ENCODE data around the gene ACACA. TPM values are rescaled to one million over a fixed set of nuclear protein-coding genes. Genes with fewer than 3 reads are reported as not detected.
A peak's percentile ranks its signal among the peaks of the same experiment; 100 is the strongest.
"Not testable (repeated sequence)": the region's sequence is repeated elsewhere in the genome, so short reads cannot be mapped to it uniquely, and the experiment has no call there.

Gene ACACA
- total RNA-seq, 2 experiments from 2014 or later: 38.7 TPM

DNA sequence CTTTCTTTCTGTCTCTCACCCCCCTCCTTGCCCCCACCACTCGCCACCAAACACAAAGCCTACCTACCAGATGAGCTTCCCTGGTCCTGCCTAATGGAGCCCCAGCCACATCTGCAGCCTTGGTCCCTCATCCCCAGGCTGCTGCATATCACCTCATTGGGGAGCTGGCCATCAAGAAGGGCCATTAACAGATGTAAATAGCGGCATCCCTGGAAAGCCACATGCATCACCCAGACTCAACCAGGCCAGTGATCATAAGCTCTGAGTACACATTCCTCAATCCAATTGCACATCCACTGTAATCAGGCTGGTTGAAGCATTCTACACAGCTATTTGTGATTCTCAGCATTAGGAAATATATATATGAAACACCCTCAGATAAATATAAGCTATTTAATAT lies 242.6 kb downstream of the ACACA start:
- ChIA-PET CTCF (interaction anchor here (0.6 to 1.0 kb wide), 2 partner anchors 11 to 96 kb away, joined by 4 to 5 read pairs; no protein-coding TSS in a partner anchor), POLR2A (no interaction called here)
- H3K27me3 Mint-ChIP-seq: no peaks in the 10 kb centered on the region
- H3K4me3 Mint-ChIP-seq: no peak overlapping the region
- H3K4me1 Mint-ChIP-seq: no peaks in the 10 kb centered on the region
- H3K36me3 Mint-ChIP-seq (ENCODE audit: low read depth): peaks cover 9% of the 10 kb centered on the region
- H3K9me3 Mint-ChIP-seq: no peaks in the 10 kb centered on the region
- H3K27ac Mint-ChIP-seq: no peak overlapping the region
- DNase-seq: no peak

DNA sequence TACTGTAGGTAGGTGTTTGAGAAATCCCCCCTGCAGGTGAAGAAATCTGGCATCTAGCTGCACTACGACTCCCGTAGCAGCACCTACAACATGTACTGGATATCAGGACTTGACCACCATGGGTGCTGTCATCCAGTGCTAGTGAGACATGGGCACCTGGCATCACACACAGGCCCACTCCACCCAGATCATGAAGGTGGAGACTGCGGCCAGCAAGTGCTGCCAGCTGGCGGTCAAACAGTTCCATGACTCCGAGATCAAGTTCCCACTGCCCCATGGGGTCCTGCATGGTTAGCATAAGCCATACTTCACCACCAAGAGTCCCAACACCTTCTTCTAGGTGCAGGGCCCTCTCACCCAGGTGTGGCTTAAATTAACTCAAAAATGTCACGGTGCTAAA lies 243.8 kb downstream of the ACACA start:
- peaks cover 9% of the 10 kb centered on the region for H3K36me3 Mint-ChIP-seq (ENCODE audit: low read depth)
- no peaks in the 10 kb centered on the region for H3K4me1 Mint-ChIP-seq
- CTCF ChIA-PET: interaction anchor here (0.6 kb wide), 1 partner anchor 12 kb away, joined by 4 read pairs; no protein-coding TSS in a partner anchor
- H3K9me3 Mint-ChIP-seq: no peaks in the 10 kb centered on the region
- H3K4me3 Mint-ChIP-seq: no peak overlapping the region
- no peak overlapping the region for H3K27ac Mint-ChIP-seq
- no peak for DNase-seq
- H3K27me3 Mint-ChIP-seq: no peaks in the 10 kb centered on the region
- POLR2A ChIA-PET: no interaction called here

GRCh38 chr17:37160944-37161343 lies 245.7 kb downstream of the ACACA start:
- Mint-ChIP-seq H3K36me3 (ENCODE audit: low read depth) (peaks cover 9% of the 10 kb centered on the region), H3K27me3 (no peaks in the 10 kb centered on the region), H3K4me3 (no peak overlapping the region), H3K9me3 (no peaks in the 10 kb centered on the region), H3K27ac (no peak overlapping the region), H3K4me1 (no peaks in the 10 kb centered on the region)
- ChIA-PET POLR2A (no interaction called here), CTCF (interaction anchor here (0.8 kb wide), 1 partner anchor 16 kb away, joined by 3 read pairs; no protein-coding TSS in a partner anchor)
- DNase-seq: no peak

DNA sequence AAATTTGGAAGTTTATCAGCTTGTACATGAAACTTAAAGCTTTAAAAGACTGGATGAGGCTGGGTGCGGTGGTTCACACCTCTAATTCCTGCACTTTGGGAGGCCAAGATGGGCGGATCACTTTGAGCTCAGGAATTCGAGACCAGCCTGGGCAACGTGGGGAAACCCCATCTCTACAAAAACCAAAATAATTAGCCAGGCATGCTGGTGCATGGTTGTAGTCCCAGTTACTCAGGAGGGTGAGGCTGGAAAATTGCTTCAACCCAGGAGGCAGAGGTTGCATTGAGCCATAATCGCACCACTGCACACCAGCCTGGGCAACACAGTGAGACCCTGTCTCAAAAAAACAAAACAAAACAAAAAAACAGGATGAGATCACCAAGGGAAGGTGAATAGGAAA lies 248.3 kb downstream of the ACACA start:
- CTCF ChIA-PET: interaction anchor here (0.7 kb wide), 1 partner anchor 37 kb away, joined by 3 read pairs; no protein-coding TSS in a partner anchor
- Mint-ChIP-seq H3K36me3 (ENCODE audit: low read depth) (peaks cover 9% of the 10 kb centered on the region), H3K4me1 (no peaks in the 10 kb centered on the region)

GRCh38 chr17:37148156-37148555 lies 258.5 kb downstream of the ACACA start:
- H3K4me1 Mint-ChIP-seq: peaks cover 27% of the 10 kb centered on the region
- no peak for DNase-seq
- ChIA-PET POLR2A (no interaction called here), CTCF (no interaction called here)
- H3K27me3 Mint-ChIP-seq: no peaks in the 10 kb centered on the region
- no peak overlapping the region for H3K4me3 Mint-ChIP-seq
- no peaks in the 10 kb centered on the region for H3K9me3 Mint-ChIP-seq
- no peak overlapping the region for H3K27ac Mint-ChIP-seq
- peaks cover 8% of the 10 kb centered on the region for H3K36me3 Mint-ChIP-seq (ENCODE audit: low read depth)

More for the DNA sequence above, 248.3 kb downstream of the ACACA start:
- H3K4me3 Mint-ChIP-seq: no peak overlapping the region
- H3K9me3 Mint-ChIP-seq: no peaks in the 10 kb centered on the region
- POLR2A ChIA-PET: no interaction called here
- DNase-seq: no peak
- no peak overlapping the region for H3K27ac Mint-ChIP-seq
- H3K27me3 Mint-ChIP-seq: no peaks in the 10 kb centered on the region

DNA sequence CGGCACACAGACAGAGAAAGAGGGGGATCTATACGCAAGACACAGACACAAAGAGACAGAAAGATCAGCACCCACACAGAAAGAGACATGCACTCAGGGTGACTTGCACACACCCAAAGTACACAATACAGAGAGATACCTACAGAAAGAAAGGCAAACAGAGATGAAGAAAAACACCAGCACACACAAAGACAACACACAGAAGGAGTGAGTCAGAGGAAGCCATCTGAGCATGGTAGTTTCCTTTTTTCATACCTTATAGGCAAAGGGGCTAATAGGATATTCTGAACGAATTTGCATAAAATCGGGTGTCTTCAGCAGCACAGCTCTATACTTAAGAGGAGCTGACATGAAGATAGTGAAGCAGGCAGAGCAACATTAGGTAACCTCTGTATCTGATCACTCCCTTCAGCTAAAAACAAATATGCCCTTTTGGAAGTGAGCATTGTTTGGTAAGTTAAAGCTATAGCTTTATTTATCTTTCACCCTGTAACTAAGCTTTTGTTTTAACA lies 259.3 kb downstream of the ACACA start:
- Mint-ChIP-seq H3K4me1 (peaks cover 27% of the 10 kb centered on the region), H3K27ac (peak overlapping the region; percentile 63), H3K27me3 (no peaks in the 10 kb centered on the region), H3K36me3 (ENCODE audit: low read depth) (peaks cover 11% of the 10 kb centered on the region), H3K9me3 (no peaks in the 10 kb centered on the region), H3K4me3 (peak overlapping the region; percentile 4)
- ChIA-PET POLR2A (no interaction called here), CTCF (no interaction called here)
- DNase-seq: peak; percentile 16

DNA sequence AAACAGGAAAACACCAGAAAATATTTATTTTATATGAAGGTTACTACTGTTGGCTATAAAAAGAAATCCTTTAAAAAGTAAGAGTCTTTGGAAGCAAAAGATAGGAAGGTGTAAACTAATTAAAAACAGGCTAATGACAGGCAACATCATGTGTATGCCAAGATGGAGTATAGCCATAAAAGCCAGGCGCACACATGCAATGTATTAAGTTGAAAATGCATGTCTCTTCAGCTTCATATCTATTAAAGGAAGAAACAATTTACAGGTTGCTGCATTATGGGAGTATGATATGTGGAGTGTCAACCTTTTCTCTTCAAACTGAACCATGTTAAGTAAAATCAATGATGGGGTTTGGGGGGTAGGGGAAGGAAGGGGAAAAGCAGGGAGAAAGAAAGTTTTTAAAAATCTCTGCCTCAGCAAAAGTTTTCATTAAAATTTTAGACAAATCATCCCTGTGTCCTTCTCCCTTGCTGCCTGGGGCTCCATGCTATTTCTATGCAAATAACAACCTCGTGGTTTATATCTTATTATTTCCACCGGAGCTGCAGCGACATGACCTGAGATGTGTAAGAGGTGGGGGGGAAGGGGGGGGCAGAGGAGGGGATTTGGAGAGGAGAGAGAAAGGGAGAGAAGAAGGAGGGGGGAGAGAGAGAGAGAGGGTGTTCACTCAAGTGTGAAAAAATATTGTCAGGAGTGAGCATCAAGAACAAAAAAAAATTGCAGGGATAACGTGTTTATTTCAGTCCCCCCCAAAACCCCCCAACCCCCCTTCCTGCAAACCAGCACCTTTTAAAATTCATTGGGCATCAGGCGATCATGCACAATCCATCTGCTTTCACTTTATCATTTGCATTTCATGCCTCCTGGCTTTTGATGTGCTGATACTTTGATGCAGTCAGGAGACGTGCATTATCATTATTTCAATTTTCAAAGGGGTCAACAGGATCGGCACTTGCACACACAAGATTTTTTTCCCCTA lies 260.3 kb downstream of the ACACA start:
- peak overlapping the region; percentile 9 for H3K4me3 Mint-ChIP-seq
- peak overlapping the region; percentile 63 for H3K27ac Mint-ChIP-seq
- no peak for DNase-seq
- POLR2A ChIA-PET: no interaction called here
- H3K36me3 Mint-ChIP-seq (ENCODE audit: low read depth): peaks cover 15% of the 10 kb centered on the region
- CTCF ChIA-PET: no interaction called here
- H3K4me1 Mint-ChIP-seq: peaks cover 27% of the 10 kb centered on the region
- H3K27me3 Mint-ChIP-seq: no peaks in the 10 kb centered on the region
- no peaks in the 10 kb centered on the region for H3K9me3 Mint-ChIP-seq

GRCh38 chr17:37144075-37144701 lies 262.4 kb downstream of the ACACA start:
- Mint-ChIP-seq H3K4me3 (no peak overlapping the region), H3K27ac (no peak overlapping the region), H3K36me3 (ENCODE audit: low read depth) (peaks cover 12% of the 10 kb centered on the region), H3K27me3 (no peaks in the 10 kb centered on the region), H3K4me1 (peaks cover 27% of the 10 kb centered on the region), H3K9me3 (no peaks in the 10 kb centered on the region)
- no peak for DNase-seq
- POLR2A ChIA-PET: interaction anchor here (0.6 kb wide), 1 partner anchor 118 kb away, joined by 4 read pairs; no protein-coding TSS in a partner anchor
- CTCF ChIA-PET: interaction anchor here (0.6 kb wide), 1 partner anchor 473 kb away, joined by 4 read pairs; no protein-coding TSS in a partner anchor

- CTCF ChIA-PET; H3K27me3 Mint-ChIP-seq; H3K36me3 Mint-ChIP-seq (ENCODE audit: low read depth); H3K4me3 Mint-ChIP-seq; DNase-seq; H3K9me3 Mint-ChIP-seq; H3K27ac Mint-ChIP-seq: not testable (repeated sequence)
- POLR2A ChIA-PET: interaction anchor here (0.6 kb wide), 1 partner anchor 117 kb away, joined by 4 read pairs; no protein-coding TSS in a partner anchor
- H3K4me1 Mint-ChIP-seq: peaks cover 27% of the 10 kb centered on the region
These were observed 263.1 kb downstream of the ACACA start for GRCh38 chr17:37143558-37143957.

DNA sequence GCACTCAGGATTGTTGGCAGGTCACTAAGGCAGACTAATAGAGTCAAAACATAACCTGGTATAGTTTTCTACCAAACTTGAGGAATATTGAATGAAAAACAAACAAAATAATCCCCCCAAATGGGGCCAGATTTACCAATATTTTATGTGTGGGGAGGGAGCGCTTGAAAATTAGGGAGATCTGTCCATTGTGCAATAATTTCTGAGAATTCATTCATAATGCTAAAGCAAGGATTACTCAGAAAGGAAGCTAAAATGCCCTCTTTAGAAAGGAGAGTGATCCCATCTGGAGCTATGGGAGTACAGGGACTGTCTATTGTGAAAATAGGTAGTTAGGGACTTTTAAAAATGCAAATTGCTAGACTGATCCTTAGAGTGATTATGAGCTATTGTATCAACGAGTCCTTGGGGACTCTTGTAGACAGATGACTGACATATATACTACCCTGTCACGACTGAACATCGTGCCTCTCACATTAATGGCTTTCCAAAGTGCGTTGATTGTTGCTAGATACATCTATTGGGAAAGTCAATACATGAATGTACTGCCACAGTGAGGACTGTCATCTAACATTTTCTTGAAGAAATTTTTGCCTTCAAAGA lies 264.2 kb downstream of the ACACA start:
- H3K9me3 Mint-ChIP-seq: no peaks in the 10 kb centered on the region
- no peak overlapping the region for H3K27ac Mint-ChIP-seq
- peaks cover 9% of the 10 kb centered on the region for H3K36me3 Mint-ChIP-seq (ENCODE audit: low read depth)
- peaks cover 21% of the 10 kb centered on the region for H3K4me1 Mint-ChIP-seq
- ChIA-PET POLR2A (no interaction called here), CTCF (no interaction called here)
- H3K4me3 Mint-ChIP-seq: no peak overlapping the region
- no peaks in the 10 kb centered on the region for H3K27me3 Mint-ChIP-seq
- no peak for DNase-seq

GRCh38 chr17:37138571-37139120 lies 268.0 kb downstream of the ACACA start:
- Mint-ChIP-seq H3K4me1 (peaks cover 3% of the 10 kb centered on the region), H3K4me3 (no peak overlapping the region), H3K27ac (no peak overlapping the region), H3K9me3 (no peaks in the 10 kb centered on the region), H3K27me3 (no peaks in the 10 kb centered on the region), H3K36me3 (ENCODE audit: low read depth) (peaks cover 7% of the 10 kb centered on the region)
- no peak for DNase-seq
- ChIA-PET CTCF (interaction anchor here (1.6 to 1.7 kb wide), 2 partner anchors 14 to 19 kb away, joined by 3 read pairs; no protein-coding TSS in a partner anchor), POLR2A (no interaction called here)

DNA sequence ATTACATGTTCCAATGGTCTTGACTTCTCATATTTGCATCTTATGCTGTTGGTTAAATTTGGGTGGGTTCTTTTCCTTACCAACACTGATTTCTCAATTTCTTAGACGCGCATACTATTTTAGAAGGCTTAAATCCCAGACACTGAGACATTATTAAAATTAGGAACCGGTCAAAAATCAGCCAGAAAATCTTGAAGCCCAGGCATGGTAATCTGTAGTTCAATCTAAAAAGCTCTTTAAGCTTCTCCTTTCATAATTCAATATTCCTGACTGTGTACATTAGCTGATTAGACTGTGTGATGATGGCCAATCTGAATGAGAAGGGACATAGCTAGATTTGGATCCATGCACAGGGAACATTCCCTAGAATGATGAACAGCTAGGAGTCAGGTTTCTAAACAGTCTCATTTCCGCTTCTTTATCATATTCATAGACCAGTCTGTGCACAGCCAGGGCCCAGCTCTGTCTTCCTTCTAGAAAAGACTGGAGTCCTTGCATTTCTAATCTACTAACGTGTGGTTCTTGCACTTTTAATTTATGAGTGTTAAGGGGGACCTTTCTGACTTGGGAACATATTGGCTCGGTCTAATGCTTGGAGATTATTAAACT lies 268.6 kb downstream of the ACACA start:
- peaks cover 3% of the 10 kb centered on the region for H3K4me1 Mint-ChIP-seq
- ChIA-PET POLR2A (no interaction called here), CTCF (interaction anchor here (1.6 to 1.7 kb wide), 2 partner anchors 13 to 19 kb away, joined by 3 read pairs; no protein-coding TSS in a partner anchor)
- H3K4me3 Mint-ChIP-seq: no peak overlapping the region
- peaks cover 7% of the 10 kb centered on the region for H3K36me3 Mint-ChIP-seq (ENCODE audit: low read depth)
- no peak overlapping the region for H3K27ac Mint-ChIP-seq
- H3K27me3 Mint-ChIP-seq: no peaks in the 10 kb centered on the region
- H3K9me3 Mint-ChIP-seq: no peaks in the 10 kb centered on the region
- DNase-seq: no peak

All from activated CD4-positive, alpha-beta T cell treated with anti-CD3 and anti-CD28 coated beads, Interleukin-2, amount 10 ng/mL, durations not matched to agents 7 days and 5 days (primary cell).